Heart left ventricle (tissue), 16 donors: ENCODE data around the gene TTLL5. TPM values are rescaled to one million over a fixed set of nuclear protein-coding genes. Genes with fewer than 3 reads are reported as not detected.
A peak's percentile ranks its signal among the peaks of the same experiment; 100 is the strongest.

Experiments used
- ATAC-seq, 4 donors: fragments of 200-7000 bp; cut with Tn5 transposase; one replicate each; pipeline ENCODE4 v1.9.1; 2020 to 2022; ENCODE audit warnings: moderate library complexity in 4 of 4, mild to moderate bottlenecking in 3 of 4, moderate number of reproducible peaks in 1 of 4
- DNase-seq, 5 donors: peaks; one replicate each; pipeline ENCODE4 v3.0.0-alpha.2; 2020
- H3K27ac ChIP-seq, 12 donors: fragments of 200-600 bp; sonication (generic) in 4 of 12; one replicate each; pipeline versions ENCODE4 v1.5.0 to v1.8.0; 2016 to 2022; ENCODE audit warnings: mild to moderate bottlenecking in 2 of 12
- H3K27me3 ChIP-seq, 9 donors: fragments of 200-600 bp; sonication (generic) in 2 of 9; one replicate each; pipeline versions ENCODE4 v1.5.1 to v1.8.0; 2016 to 2022; ENCODE audit warnings: mild to moderate bottlenecking in 3 of 9
- H3K36me3 ChIP-seq, 9 donors: fragments of 200-600 bp; sonication (generic) in 2 of 9; one replicate each; pipeline versions ENCODE4 v1.5.0 to v1.8.0; 2018 to 2022; ENCODE audit warnings: mild to moderate bottlenecking in 2 of 9
- H3K4me1 ChIP-seq, 12 donors: fragments of 200-600 bp; sonication (generic) in 4 of 12; one replicate each; pipeline versions ENCODE4 v1.5.0 to v1.8.0; 2016 to 2022; ENCODE audit warnings: mild to moderate bottlenecking in 3 of 12
- H3K4me3 ChIP-seq, 12 donors: fragments of 200-600 bp; sonication (generic) in 4 of 12; one replicate each; pipeline versions ENCODE4 v1.5.0 to v1.8.0; 2017 to 2022; ENCODE audit warnings: mild to moderate bottlenecking in 9 of 12, moderate library complexity in 4 of 12
- H3K9me3 ChIP-seq, 12 donors: fragments of 200-600 bp; sonication (generic) in 4 of 12; one replicate each; pipeline versions ENCODE4 v1.5.0 to v1.8.0; 2016 to 2022; ENCODE audit warnings: mild to moderate bottlenecking in 1 of 12
- POLR2A ChIP-seq, 2 donors: fragments of 450-650 bp; IDR thresholded peaks; one replicate each; pipeline ENCODE4 v1.6.1; 2017; ENCODE audit warnings: antibody characterized with exemption in 2 of 2, mild to moderate bottlenecking in 2 of 2, moderate library complexity in 2 of 2
- WGBS, 4 donors: extraction: QIAGEN DNeasy Blood & Tissue Kit in 2 of 4; methylation state at CpG; one replicate each; pipeline versions ENCODE4 v1.1.5 to v1.1.7; 2013 to 2018; 5-methylcytosine and 5-hydroxymethylcytosine counted together
- intact Hi-C, 10 donors: fragments of 100-400 bp; cut with DNase I; formaldehyde crosslinking; loops; one replicate each; pipeline versions ENCODE4 v1.11.1 to v1.14.2; 2022
- polyA plus RNA-seq, 2 donors: library from polyadenylated mRNA; stranded (reverse); fragments of 200-250 nt; gene quantifications; one replicate each; pipeline ENCODE4 v1.2.3, GENCODE V29; 2013
- total RNA-seq, 9 donors: library from RNA; depleted of rRNA in 2 of 9; stranded (reverse); fragments of >200 nt in 2 of 9; fragmentation: NEBNext Ultra II Directional in 3 of 9; extraction: Animal tissue kit (Norgen Biotek cat#: 25700) in 3 of 9; gene quantifications; one replicate each; pipeline versions ENCODE4 v1.1.0 to v1.2.4, GENCODE V29; 2016 to 2023
- TF ChIP-seq, protein P1 (sequence below), 12 donors: fragments of 200-600 bp; sonication (generic) in 4 of 12; IDR thresholded peaks; one replicate each; pipeline versions ENCODE4 v1.5.0 to v1.8.0; 2018 to 2022; ENCODE audit warnings: antibody characterized with exemption in 12 of 12, mild to moderate bottlenecking in 5 of 12
- donor health status: ischemic (EF 13 %, LVEDD 7.1; RV severe dilation, severe dysfunction).
- donor health status: healthy with polysubstance abuse.
- donor health status: DM: no; HTN: yes; CAD: no.
- donor health status: DM: no; HTN: no; CAD: no.
- donor health status: ischemic (EF 25% LVEDD 6.9; RV normal size, moderate dysfunction).
- donor health status: ischemic (EF 25% LVEDD 5.7; RV mildly dilated, moderate dysfunction).
- donor health status: healthy.
- donor health status: DM: yes; HTN: yes; CAD: no.
- donor health status: ischemic (EF 35%, LVEDD 5.7; RV mildly dilated, moderate dysfunction).
- donor health status: nonischemic (EF 11% LVEDD 7.7; RV severe dilation, severe dysfunction).
- donor health status: DM: yes; HTN: yes; CAD: no.
- donor health status: PGD.
- donor health status: ischemic (EF 29% LVEDD 5.4; RV normal size, mild dysfunction).
- donor health status: nonischemic (EF 23%, LVEDD 6.1; RV moderate dilation, normal function).

TTLL5 gene
- total and polyA plus RNA-seq, 11 donors, result 6.2 to 24.6 (median 15.8) TPM

DNA sequence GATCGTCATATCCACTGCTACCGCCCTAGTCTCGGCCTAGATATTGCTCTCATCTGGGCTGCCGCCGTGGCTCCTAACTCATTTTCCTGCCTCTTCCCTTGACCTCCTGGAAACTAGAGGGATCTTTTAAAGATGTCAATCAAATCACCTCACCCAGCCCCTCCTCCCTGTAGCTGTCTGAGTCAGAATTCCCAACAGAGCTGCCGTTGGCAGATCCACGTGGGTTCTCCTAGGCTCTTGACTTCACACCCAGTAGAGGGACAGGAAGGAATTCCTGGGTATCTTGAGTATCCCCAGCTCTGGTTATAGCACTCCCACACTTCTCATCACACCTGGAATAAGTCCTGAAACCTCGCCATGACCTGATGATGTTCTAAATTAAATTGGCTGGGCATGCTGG is 308.8 kb downstream of the TTLL5 start:
- TF ChIP-seq, protein P1, sequence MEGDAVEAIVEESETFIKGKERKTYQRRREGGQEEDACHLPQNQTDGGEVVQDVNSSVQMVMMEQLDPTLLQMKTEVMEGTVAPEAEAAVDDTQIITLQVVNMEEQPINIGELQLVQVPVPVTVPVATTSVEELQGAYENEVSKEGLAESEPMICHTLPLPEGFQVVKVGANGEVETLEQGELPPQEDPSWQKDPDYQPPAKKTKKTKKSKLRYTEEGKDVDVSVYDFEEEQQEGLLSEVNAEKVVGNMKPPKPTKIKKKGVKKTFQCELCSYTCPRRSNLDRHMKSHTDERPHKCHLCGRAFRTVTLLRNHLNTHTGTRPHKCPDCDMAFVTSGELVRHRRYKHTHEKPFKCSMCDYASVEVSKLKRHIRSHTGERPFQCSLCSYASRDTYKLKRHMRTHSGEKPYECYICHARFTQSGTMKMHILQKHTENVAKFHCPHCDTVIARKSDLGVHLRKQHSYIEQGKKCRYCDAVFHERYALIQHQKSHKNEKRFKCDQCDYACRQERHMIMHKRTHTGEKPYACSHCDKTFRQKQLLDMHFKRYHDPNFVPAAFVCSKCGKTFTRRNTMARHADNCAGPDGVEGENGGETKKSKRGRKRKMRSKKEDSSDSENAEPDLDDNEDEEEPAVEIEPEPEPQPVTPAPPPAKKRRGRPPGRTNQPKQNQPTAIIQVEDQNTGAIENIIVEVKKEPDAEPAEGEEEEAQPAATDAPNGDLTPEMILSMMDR (IDR thresholded peaks at IDR 0.05), result no peak
- TF ChIP-seq POLR2A (IDR thresholded peaks at IDR 0.05), result no peak
- peak in 2 of 4 donors; percentile 43 to 67 for ATAC-seq
- no peak overlapping the region for H3K27ac ChIP-seq
- no peak for DNase-seq
- H3K36me3 ChIP-seq, result peaks cover 0 to 55% (median 35%) of the 10 kb centered on the region in 9 donors
- peaks cover 0 to 33% (median 5%) of the 10 kb centered on the region in 12 donors for H3K4me1 ChIP-seq
- H3K9me3 ChIP-seq, result no peaks in the 10 kb centered on the region
- WGBS, 4 donors, result 70 to 76% (median 73%) methylated on average over 8 of the region's 8 CpGs
- H3K27me3 ChIP-seq, result no peaks in the 10 kb centered on the region
- intact Hi-C loops, result loop anchor here in 2 of 10 donors (5.0 to 10.0 kb wide), 2 partner anchors 43 to 165 kb away; no protein-coding TSS in a partner anchor
- no peak overlapping the region for H3K4me3 ChIP-seq

DNA sequence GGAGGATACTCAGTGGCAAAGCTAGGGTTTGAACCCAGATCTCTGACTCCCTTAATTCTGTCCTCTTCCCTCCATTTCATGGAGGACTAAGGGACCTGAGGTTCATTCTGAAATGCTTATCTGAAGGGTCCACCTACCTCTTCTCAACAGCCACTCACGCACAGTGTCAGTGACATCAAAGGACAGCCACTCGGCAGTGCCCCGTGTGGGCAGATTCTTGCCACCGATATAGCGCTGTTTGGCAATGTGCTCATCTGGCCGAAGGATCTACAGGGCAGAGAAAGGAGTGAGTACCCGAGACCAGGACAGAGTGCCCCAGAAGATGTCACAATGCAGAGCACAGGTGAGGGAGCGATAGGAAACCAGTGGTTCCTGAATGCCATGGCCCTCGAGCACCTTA is 309.9 kb downstream of the TTLL5 start:
- DNase-seq, result no peak
- Histone ChIP-seq H3K4me1 (peaks cover 0 to 33% (median 5%) of the 10 kb centered on the region in 12 donors), H3K27ac (no peak overlapping the region), H3K9me3 (no peaks in the 10 kb centered on the region), H3K36me3 (peaks cover 0 to 44% (median 24%) of the 10 kb centered on the region in 9 donors), H3K27me3 (no peaks in the 10 kb centered on the region), H3K4me3 (no peak overlapping the region)
- intact Hi-C loops, result loop anchor here in 1 of 10 donors (10.0 kb wide), 1 partner anchor 166 kb away; no protein-coding TSS in a partner anchor
- no peak for ATAC-seq
- 85 to 88% (median 87%) methylated on average over 9 of the region's 9 CpGs for WGBS, 4 donors
- no peak for TF ChIP-seq POLR2A (IDR thresholded peaks at IDR 0.05)
- TF ChIP-seq, protein P1 (IDR thresholded peaks at IDR 0.05), result no peak

DNA sequence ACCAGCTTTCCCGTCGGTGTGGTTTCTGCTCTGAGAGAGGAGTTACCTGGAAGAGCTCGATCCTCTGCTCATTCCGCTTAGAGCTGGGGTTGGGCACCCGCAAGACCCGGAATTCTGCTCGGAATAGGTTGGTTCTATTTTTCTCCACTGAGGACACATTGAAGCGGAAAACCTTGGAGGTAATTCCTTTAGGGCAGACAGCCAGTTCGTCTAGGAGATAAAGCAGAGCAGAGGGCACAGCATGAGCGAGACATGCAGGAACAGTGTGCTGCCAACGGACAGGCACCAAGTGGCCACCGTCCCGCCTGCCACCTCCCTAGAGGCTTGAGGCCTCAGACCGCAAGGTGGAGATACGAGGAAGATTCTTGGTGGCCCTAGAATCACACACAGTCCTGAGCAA is 310.5 kb downstream of the TTLL5 start:
- intact Hi-C loops, result loop anchor here in 1 of 10 donors (10.0 kb wide), 1 partner anchor 167 kb away; no protein-coding TSS in a partner anchor
- Histone ChIP-seq H3K27me3 (no peaks in the 10 kb centered on the region), H3K9me3 (no peaks in the 10 kb centered on the region), H3K36me3 (peaks cover 0 to 39% (median 19%) of the 10 kb centered on the region in 9 donors), H3K4me1 (peaks cover 0 to 35% (median 5%) of the 10 kb centered on the region in 12 donors), H3K27ac (no peak overlapping the region), H3K4me3 (no peak overlapping the region)
- DNase-seq (no peak), ATAC-seq (no peak)
- 93 to 97% (median 94%) methylated on average over 13 to 15 of the region's 15 CpGs for WGBS, 4 donors
- no peak for TF ChIP-seq POLR2A (IDR thresholded peaks at IDR 0.05)
- TF ChIP-seq, protein P1 (IDR thresholded peaks at IDR 0.05), result no peak

DNA sequence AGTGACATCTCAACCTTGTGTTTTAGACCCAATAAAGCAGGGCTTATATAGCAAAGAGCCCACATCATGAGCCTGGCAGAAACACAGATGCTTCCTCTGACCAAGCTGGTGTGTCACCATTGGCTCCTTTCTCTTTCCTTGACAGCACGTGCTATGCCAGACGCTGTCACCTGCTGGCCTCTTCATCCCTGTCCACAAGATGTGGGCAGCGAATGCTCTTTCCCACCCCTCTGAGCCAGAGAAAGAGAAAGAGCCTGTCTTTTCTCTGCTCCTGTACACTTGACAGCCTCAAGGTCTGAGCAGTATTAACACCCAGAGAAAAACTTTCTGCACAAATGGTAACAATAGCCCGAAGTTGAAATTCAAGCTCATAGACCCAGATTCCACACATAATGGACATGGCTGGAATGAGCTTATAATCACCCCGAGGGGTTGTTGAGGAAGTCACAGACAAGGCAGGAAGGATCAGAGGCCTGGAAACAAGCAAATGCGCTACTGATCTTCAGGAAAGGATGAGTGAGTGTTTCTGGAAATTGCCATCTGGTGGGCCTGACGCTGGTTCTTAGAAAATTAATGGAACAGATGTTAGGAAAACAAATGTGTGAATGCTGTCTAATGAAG is 311.9 kb downstream of the TTLL5 start:
- ATAC-seq (no peak), DNase-seq (no peak)
- no peak overlapping the region for H3K4me3 ChIP-seq
- 35 to 64% (median 45%) methylated on average over 7 of the region's 7 CpGs for WGBS, 4 donors
- H3K27me3 ChIP-seq, result no peaks in the 10 kb centered on the region
- peaks cover 0 to 42% (median 12%) of the 10 kb centered on the region in 12 donors for H3K4me1 ChIP-seq
- TF ChIP-seq, protein P1 (IDR thresholded peaks at IDR 0.05), result no peak
- no peak for TF ChIP-seq POLR2A (IDR thresholded peaks at IDR 0.05)
- intact Hi-C loops, result loop anchor here in 1 of 10 donors (10.0 kb wide), 1 partner anchor 168 kb away; no protein-coding TSS in a partner anchor
- H3K36me3 ChIP-seq, result peaks cover 0 to 27% (median 10%) of the 10 kb centered on the region in 9 donors
- H3K27ac ChIP-seq, result no peak overlapping the region
- H3K9me3 ChIP-seq, result no peaks in the 10 kb centered on the region
